GM18907 (cell line): ENCODE data around the gene IDH3G.

Source experiments
- ATAC-seq: cut with Tn5 transposase; IDR thresholded peaks from one replicate; pipeline ENCODE4 v1.9.1; 2021; ENCODE audit warnings: mild to moderate bottlenecking, moderate library complexity; ENCODE audit not compliant: unreplicated experiment

Gene IDH3G

GRCh38 chrX:153773741-153774575, 20.2 kb downstream of the IDH3G start:
- ATAC-seq: no peak

DNA sequence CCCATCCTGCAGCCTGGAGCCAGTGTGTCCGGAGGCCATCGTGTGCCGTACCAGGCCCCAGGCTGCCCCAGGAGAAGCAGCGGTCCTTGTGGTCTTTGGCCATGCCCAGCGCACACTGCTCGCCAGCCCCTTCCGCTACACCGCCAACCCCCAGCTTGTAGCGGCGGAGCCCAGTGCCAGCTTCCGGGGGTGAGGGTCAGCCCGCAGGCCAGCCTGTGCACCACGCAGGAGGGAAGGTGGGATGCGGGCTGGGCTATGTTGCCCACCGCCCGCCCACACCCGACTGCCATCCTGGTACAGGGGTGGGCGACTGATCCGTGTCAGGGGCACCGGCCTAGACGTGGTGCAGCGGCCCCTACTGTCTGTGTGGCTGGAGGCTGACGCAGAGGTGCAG, 21.0 kb downstream of the IDH3G start:
- no peak for ATAC-seq

GRCh38 chrX:153772316-153773217, 21.6 kb downstream of the IDH3G start:
- no peak for ATAC-seq

DNA sequence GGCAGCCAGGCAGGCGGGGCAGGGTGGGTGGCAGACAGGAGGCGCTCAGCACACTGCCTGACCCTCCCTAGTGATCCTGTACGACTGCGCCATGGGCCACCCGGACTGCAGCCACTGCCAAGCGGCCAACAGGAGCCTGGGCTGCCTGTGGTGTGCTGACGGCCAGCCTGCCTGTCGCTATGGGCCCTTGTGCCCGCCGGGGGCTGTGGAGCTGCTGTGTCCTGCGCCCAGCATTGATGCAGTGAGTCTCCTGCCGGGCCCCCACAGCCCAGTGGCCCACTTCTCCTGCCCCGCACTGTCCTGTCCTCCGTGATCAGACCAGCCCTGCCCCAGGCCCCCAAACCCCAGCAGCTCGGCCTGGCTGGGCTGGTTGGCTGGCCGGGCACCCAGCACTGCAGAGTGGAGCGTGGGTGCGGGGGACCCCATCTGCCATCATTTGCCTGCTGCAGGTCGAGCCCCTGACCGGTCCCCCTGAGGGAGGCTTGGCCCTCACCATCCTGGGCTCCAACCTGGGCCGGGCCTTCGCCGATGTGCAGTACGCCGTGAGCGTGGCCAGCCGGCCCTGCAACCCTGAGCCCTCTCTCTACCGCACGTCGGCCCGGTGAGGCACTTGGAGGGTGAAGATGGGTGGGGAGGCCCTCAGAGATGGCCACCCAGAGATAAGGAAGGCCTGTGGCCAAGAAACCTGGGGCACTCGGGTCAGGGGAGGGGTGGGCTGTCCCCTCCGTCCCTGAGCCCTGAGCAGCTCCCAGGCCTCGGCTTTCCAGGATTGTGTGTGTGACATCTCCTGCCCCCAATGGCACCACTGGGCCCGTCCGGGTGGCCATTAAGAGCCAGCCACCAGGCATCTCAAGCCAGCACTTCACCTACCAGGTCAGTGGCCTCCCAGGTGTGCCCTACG, 22.5 kb downstream of the IDH3G start:
- no peak for ATAC-seq

GRCh38 chrX:153770601-153771414, 23.4 kb downstream of the IDH3G start:
- ATAC-seq: no peak

- ATAC-seq: no peak
These were observed 24.1 kb downstream of the IDH3G start for GRCh38 chrX:153769865-153770600.

DNA sequence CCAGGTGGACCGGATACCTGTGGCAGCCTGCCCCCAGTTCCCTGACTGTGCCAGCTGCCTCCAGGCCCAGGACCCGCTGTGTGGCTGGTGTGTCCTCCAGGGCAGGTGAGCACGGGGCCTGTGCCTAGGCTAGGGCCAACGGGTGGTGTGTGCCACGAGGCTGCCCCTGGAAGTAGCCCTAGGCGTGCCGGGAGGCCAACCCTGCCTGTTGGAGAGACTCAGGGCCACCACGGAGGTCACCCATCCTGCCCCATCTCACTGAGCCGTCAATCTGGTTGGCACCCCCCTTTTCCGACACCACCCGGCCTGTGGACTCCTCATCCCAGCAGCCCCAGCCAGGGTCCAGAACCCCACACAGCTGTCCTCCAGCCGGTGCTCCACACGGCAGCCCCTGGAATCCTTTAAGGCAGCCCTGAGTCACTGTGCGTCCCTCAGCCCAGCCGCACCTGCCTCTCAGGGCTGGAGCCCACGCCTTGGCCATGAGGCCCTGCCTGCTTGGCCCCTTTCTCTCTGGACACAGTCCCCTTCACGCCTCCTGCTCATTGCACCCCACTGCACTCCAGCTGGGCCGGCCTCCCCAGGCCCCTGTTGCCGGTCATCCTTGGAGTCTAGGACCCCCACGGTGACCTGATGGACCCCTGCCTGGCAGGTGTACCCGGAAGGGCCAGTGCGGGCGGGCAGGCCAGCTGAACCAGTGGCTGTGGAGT, 24.9 kb downstream of the IDH3G start:
- no peak for ATAC-seq

GRCh38 chrX:153768311-153769157, 25.6 kb downstream of the IDH3G start:
- no peak for ATAC-seq

DNA sequence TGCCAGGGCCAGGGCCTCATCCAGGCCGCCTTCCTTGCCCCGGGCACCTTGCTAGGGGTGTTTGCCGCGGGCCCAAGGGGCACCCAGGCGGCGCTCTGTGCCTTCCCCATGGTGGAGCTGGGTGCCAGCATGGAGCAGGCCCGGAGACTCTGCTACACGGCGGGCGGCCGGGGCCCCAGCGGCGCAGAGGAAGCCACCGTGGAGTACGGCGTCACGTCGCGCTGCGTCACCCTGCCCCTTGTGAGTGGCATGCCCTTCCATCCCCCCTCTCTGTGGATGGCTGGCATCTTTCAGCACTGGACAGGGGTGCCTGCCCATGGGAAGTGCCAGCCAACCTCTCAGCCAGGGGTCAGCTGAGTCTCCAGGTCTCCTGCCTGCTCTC, 26.5 kb downstream of the IDH3G start:
- ATAC-seq: no peak

DNA sequence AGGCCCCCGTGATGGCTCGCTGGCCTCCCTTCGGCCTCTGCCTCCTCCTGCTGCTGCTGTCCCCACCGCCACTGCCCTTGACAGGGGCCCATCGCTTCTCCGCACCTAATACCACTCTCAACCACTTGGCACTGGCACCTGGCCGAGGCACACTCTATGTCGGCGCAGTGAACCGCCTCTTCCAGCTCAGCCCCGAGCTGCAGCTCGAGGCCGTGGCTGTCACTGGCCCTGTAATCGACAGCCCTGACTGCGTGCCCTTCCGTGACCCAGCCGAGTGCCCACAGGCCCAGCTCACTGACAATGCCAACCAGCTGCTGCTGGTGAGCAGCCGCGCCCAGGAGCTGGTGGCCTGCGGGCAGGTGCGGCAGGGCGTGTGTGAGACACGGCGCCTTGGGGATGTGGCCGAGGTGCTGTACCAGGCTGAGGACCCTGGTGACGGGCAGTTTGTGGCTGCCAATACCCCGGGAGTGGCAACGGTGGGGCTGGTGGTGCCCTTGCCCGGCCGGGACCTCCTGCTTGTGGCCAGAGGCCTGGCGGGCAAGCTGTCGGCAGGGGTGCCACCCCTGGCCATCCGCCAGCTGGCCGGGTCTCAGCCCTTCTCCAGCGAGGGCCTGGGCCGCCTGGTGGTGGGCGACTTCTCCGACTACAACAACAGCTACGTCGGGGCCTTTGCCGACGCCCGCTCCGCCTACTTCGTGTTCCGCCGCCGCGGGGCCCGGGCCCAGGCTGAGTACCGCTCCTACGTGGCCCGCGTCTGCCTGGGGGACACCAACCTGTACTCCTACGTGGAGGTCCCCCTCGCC, 27.1 kb downstream of the IDH3G start:
- ATAC-seq: no peak

DNA sequence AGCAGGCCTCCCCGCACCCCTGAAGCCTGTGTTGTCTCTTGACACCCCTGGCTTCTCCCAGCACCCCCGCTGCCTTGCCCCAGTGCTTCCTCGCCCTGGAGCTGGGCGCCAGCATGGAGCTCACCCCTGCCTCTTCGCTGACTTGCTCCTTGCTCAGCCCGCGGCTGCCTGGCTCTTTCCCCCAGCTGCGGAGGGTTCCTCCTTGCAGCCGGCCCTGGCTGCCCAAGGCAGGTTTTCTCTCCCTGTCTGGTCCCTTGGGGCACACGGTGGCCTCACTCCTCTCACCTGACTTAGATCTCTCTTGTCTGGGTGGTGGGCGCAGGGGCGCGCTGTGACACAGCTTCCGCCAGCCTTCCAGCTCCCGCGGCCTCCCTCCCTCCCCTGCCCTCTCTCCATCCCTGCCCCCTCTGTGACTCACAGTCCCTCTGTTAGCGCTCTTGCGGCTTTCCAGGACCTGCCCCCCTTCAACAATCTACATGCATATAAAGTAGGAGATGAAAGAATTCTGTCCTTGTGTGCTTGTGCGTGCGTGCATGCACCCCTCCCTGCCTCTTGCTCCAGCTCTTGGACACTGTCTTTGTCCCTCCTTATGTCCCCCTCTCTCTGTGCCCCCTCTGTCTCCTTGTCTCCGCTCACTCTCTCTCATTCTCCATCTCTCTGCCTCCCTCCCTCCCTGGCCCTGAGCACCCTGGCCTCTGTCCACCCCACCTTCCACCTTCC, 27.9 kb downstream of the IDH3G start:
- no peak for ATAC-seq

DNA sequence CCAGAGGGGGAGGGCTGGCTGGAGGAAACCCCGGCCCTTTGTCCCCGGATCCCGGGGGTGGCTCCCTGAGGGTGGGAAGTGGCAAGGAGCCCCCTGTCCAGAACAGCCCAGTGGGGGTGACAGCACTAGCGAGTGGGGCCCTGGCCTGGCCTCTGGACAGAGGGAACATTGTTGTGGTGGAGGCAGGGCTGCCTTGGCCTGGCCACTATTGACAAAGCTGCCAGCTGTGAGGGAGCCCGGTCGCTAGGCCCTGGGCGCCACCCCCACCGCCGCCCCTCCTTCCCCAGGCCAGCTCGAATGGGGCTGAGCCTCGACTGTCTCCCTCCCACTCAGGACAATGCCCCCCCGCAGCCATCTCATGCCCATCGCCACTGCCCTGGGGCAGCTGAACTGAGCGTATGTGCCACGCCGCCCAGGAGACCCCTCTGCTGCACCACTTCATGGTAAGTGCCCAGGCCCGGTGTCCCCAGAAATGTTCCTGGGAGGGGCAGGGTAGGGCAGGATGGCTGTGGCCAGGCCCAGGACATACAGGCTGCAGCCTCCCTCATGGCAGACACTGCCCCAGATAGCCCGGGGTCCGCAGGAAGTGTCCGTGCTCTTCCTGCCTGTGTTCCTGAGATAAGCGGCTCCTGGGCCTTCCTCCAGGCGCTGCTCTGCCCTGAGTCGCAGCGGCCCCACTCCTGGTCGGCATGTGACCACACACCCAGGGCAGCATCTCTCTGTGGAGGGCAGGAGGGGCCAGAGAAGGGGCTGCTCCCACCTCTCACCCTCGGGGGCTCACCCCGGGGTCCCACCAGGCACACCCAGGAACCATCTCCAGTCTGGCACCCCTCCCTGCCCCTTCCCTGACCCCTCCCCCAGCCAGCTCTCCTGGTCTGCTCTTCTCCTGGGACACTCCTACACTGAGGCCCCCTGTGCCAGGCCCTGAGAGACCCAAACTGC, 28.8 kb downstream of the IDH3G start:
- no peak for ATAC-seq

DNA sequence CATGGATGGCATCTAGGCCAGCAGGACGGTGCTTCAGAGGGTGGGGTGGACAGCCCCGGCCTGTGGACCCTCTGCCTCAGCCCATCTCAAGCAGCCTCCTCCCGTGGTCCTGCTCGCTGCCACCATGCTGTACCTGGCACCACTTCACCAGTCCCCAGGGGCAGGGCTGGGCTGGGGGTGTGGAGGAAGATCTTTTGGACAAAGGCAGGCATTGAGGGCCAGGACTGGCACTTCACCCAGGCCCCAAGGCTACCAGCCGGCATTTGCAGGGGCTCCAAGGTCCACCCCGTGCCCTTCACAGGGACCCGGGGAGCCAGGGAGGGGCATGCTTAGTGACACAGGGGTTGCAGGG, 29.4 kb downstream of the IDH3G start:
- ATAC-seq: no peak

DNA sequence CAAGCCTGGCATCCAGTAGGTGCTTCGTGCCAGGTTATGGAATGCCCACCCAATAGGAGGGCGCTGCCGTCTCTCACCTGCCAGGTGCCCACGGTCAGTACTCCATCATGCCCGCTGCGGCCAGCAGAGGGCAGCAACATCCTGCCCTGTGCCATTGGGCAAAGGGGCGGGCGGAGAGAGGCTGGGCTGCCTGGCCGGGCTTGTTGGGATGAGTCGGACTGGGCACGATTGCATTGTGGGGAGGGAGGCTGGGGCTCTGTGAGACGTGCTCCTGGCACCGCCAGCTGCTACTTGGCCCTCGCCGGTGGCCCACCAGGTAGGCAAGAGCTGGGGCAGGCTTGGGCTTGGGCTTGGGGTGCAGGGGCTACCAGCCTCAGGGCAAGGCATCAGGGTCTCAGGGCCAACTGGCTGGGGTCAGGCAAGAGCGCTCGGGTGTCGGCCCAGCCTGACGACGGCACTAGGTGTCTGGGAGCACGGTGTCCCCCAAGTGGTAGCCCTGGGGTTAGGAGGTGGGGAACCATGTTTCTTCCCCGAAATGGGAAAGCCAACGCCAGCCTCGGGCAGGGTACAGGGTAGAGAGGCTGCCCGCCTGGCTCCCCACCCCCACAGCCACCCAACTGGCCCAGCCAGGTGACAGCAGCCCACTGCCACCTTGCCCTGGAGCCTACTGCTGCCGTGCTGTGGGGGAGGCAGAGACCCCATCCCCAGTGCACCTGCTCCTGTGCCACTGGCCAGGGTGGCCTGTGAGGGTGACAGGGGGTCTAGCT, 30.0 kb downstream of the IDH3G start, which contains the start of gene PLXNB3:
TSS of gene PLXNB3 (plus strand) at position 261 of the 767 bp plus-strand sequence. CDS start 1,287 bp downstream, outside the sequence.
- ATAC-seq: peak; percentile 59
